Measurements from ENCODE around the gene RICTOR.
"Not testable (repeated sequence)": the region's sequence is repeated elsewhere in the genome, so short reads cannot be mapped to it uniquely, and the experiment has no call there.

The RICTOR gene

GRCh38 chr5:39052141-39052540 is 22.1 kb downstream of the RICTOR start:
- no peak for DNase-seq (ENCODE audit: extremely low read depth, low read depth)
- H3K4me3 ChIP-seq (replicated peaks; ENCODE audit: low read depth, low read length): no peak overlapping the region
- TF ChIP-seq CTCF (IDR thresholded peaks at IDR 0.05; ENCODE audit: low read depth, low read length, missing control alignments): no peak

GRCh38 chr5:39049315-39049714 is 24.9 kb downstream of the RICTOR start:
- H3K4me3 ChIP-seq (replicated peaks; ENCODE audit: low read depth, low read length): no peak overlapping the region
- DNase-seq (ENCODE audit: extremely low read depth, low read depth): no peak
- no peak for TF ChIP-seq CTCF (IDR thresholded peaks at IDR 0.05; ENCODE audit: low read depth, low read length, missing control alignments)

- no peak for DNase-seq (ENCODE audit: extremely low read depth, low read depth)
- TF ChIP-seq CTCF (IDR thresholded peaks at IDR 0.05; ENCODE audit: low read depth, low read length, missing control alignments): no peak
- no peak overlapping the region for H3K4me3 ChIP-seq (replicated peaks; ENCODE audit: low read depth, low read length)
These were observed 33.3 kb downstream of the RICTOR start for GRCh38 chr5:39040875-39041274.

GRCh38 chr5:39034493-39034892 is 39.7 kb downstream of the RICTOR start:
- not testable (repeated sequence) for H3K4me3 ChIP-seq (replicated peaks; ENCODE audit: low read depth, low read length); DNase-seq (ENCODE audit: extremely low read depth, low read depth)

GRCh38 chr5:39031041-39031440 is 43.2 kb downstream of the RICTOR start:
- no peak for DNase-seq (ENCODE audit: extremely low read depth, low read depth)
- TF ChIP-seq CTCF (IDR thresholded peaks at IDR 0.05; ENCODE audit: low read depth, low read length, missing control alignments): no peak
- no peak overlapping the region for H3K4me3 ChIP-seq (replicated peaks; ENCODE audit: low read depth, low read length)

GRCh38 chr5:39025456-39025855 is 48.7 kb downstream of the RICTOR start:
- DNase-seq (ENCODE audit: extremely low read depth, low read depth): no peak
- H3K4me3 ChIP-seq (replicated peaks; ENCODE audit: low read depth, low read length): no peak overlapping the region
- no peak for TF ChIP-seq CTCF (IDR thresholded peaks at IDR 0.05; ENCODE audit: low read depth, low read length, missing control alignments)

- H3K4me3 ChIP-seq (replicated peaks; ENCODE audit: low read depth, low read length): no peak overlapping the region
- no peak for TF ChIP-seq CTCF (IDR thresholded peaks at IDR 0.05; ENCODE audit: low read depth, low read length, missing control alignments)
- no peak for DNase-seq (ENCODE audit: extremely low read depth, low read depth)
These were observed 49.3 kb downstream of the RICTOR start for GRCh38 chr5:39024884-39025283.

All from HFF-Myc (cell line).